Fibroblast of lung (primary cell): Measurements from ENCODE around the gene RAI1.

Experiments used
- CTCF ChIP-seq, 2 donors: IDR thresholded peaks in 1 of 2; conservative IDR thresholded peaks in 1 of 2; 1 replicate in 1 of 2; 2 replicates in 1 of 2; pipeline ENCODE4 v1.5.1; 2011 to 2012; ENCODE audit warnings: low read length in 2 of 2, control low read depth in 1 of 2, inconsistent platforms in 1 of 2, low read depth in 1 of 2, mild to moderate bottlenecking in 1 of 2
- EZH2 ChIP-seq: IDR thresholded peaks from 2 replicates; pipeline ENCODE4 v1.5.1; 2012; ENCODE audit warnings: low read length, control low read depth, mild to moderate bottlenecking; ENCODE audit errors: missing control alignments

- TF ChIP-seq CTCF (conservative IDR thresholded peaks at IDR 0.05 in 1 of 2, IDR thresholded peaks at IDR 0.05 in 1 of 2; ENCODE audit: low read depth in 1 of 2, low read length in 2 of 2) (no peak), EZH2 (no peak)
Observed at GRCh38 chr17:17684906-17685774, 3.9 kb downstream of the RAI1 start.
